IgD-negative memory B cell (primary cell): Measurements from ENCODE around the gene ZNF683. TPM values are rescaled to one million over a fixed set of nuclear protein-coding genes. Genes with fewer than 3 reads are reported as not detected.

Experiments used
- H3K27ac Mint-ChIP-seq, 3 donors: one replicate each; pipeline ENCODE4 v1.8.0; 2020 to 2022; ENCODE audit warnings: mild to moderate bottlenecking in 3 of 3, mixed read lengths in 3 of 3, moderate library complexity in 1 of 3
- H3K27me3 Mint-ChIP-seq: one replicate; pipeline ENCODE4 v1.8.0; 2021; ENCODE audit warnings: mixed read lengths
- H3K36me3 Mint-ChIP-seq: one replicate; pipeline ENCODE4 v1.8.0; 2020; ENCODE audit warnings: mild to moderate bottlenecking, mixed read lengths
- H3K4me1 Mint-ChIP-seq, 3 donors: one replicate each; pipeline ENCODE4 v1.8.0; 2020 to 2022; ENCODE audit warnings: mixed read lengths in 3 of 3, mild to moderate bottlenecking in 1 of 3
- H3K4me3 Mint-ChIP-seq, 4 donors: one replicate each; pipeline ENCODE4 v1.8.0; 2020 to 2022; ENCODE audit warnings: mild to moderate bottlenecking in 4 of 4, mixed read lengths in 4 of 4, moderate library complexity in 3 of 4
- H3K9me3 Mint-ChIP-seq, 3 donors: one replicate each; pipeline ENCODE4 v1.8.0; 2020 to 2021; ENCODE audit warnings: mixed read lengths in 3 of 3, mild to moderate bottlenecking in 1 of 3
- polyA plus RNA-seq: library from polyadenylated mRNA; unstranded; fragments of 300-500 nt; fragmentation: Illumina TruSeq; gene quantifications from one replicate; pipeline ENCODE4 v1.2.3, GENCODE V29; 2021

Gene ZNF683
- polyA plus RNA-seq, 1 donor from 2014 or later = 8.8 TPM

- H3K4me3 Mint-ChIP-seq = peak overlapping the region in 1 of 4 donors; percentile 2
- no peaks in the 10 kb centered on the region for H3K36me3 Mint-ChIP-seq
- H3K27ac Mint-ChIP-seq = peak overlapping the region in 1 of 3 donors; percentile 9
- H3K27me3 Mint-ChIP-seq = peaks cover 24% of the 10 kb centered on the region
- peaks cover 8 to 14% (median 8%) of the 10 kb centered on the region in 3 donors for H3K4me1 Mint-ChIP-seq
- no peaks in the 10 kb centered on the region for H3K9me3 Mint-ChIP-seq
Observed at GRCh38 chr1:26358411-26359384, 13.9 kb downstream of the ZNF683 start.

GRCh38 chr1:26357121-26357602, 15.4 kb downstream of the ZNF683 start:
- Mint-ChIP-seq H3K27ac (no peak overlapping the region), H3K4me3 (no peak overlapping the region), H3K36me3 (no peaks in the 10 kb centered on the region), H3K4me1 (peaks cover 3 to 13% (median 7%) of the 10 kb centered on the region in 3 donors), H3K9me3 (no peaks in the 10 kb centered on the region), H3K27me3 (peaks cover 19% of the 10 kb centered on the region)

GRCh38 chr1:26356106-26356505, 16.4 kb downstream of the ZNF683 start:
- Mint-ChIP-seq H3K9me3 (no peaks in the 10 kb centered on the region), H3K4me1 (peaks cover 0 to 9% (median 7%) of the 10 kb centered on the region in 3 donors), H3K27ac (no peak overlapping the region), H3K4me3 (no peak overlapping the region), H3K27me3 (peaks cover 13% of the 10 kb centered on the region), H3K36me3 (no peaks in the 10 kb centered on the region)

- Mint-ChIP-seq H3K36me3 (no peaks in the 10 kb centered on the region), H3K27me3 (peaks cover 2% of the 10 kb centered on the region), H3K27ac (no peak overlapping the region), H3K4me3 (no peak overlapping the region), H3K4me1 (peaks cover 0 to 5% (median 4%) of the 10 kb centered on the region in 3 donors), H3K9me3 (no peaks in the 10 kb centered on the region)
Observed at GRCh38 chr1:26354972-26355371, 17.6 kb downstream of the ZNF683 start.

GRCh38 chr1:26353976-26354820, 18.4 kb downstream of the ZNF683 start, which contains the start of gene CRYBG2:
TSS of gene CRYBG2 (minus strand) at chr1:26354130. CDS start at chr1:26346657, 7,473 bp downstream.
- Mint-ChIP-seq H3K4me1 (peaks cover 0 to 4% (median 2%) of the 10 kb centered on the region in 3 donors), H3K36me3 (no peaks in the 10 kb centered on the region), H3K27ac (no peak within 1 kb of the TSS), H3K27me3 (peaks cover 2% of the 10 kb centered on the region), H3K4me3 (no peak within 1 kb of the TSS), H3K9me3 (no peaks in the 10 kb centered on the region)

GRCh38 chr1:26353210-26353859, 19.2 kb downstream of the ZNF683 start:
- Mint-ChIP-seq H3K27ac (no peak overlapping the region), H3K27me3 (peaks cover 2% of the 10 kb centered on the region), H3K36me3 (no peaks in the 10 kb centered on the region), H3K4me1 (peaks cover 0 to 2% (median 0%) of the 10 kb centered on the region in 3 donors), H3K4me3 (no peak overlapping the region), H3K9me3 (no peaks in the 10 kb centered on the region)

- peaks cover 2% of the 10 kb centered on the region for H3K27me3 Mint-ChIP-seq
- no peak overlapping the region for H3K4me3 Mint-ChIP-seq
- no peak overlapping the region for H3K27ac Mint-ChIP-seq
- no peaks in the 10 kb centered on the region for H3K4me1 Mint-ChIP-seq
- H3K9me3 Mint-ChIP-seq = no peaks in the 10 kb centered on the region
- H3K36me3 Mint-ChIP-seq = no peaks in the 10 kb centered on the region
Observed at GRCh38 chr1:26352338-26352679, 20.2 kb downstream of the ZNF683 start.

GRCh38 chr1:26351590-26352337, 20.8 kb downstream of the ZNF683 start:
- Mint-ChIP-seq H3K9me3 (no peaks in the 10 kb centered on the region), H3K27ac (no peak overlapping the region), H3K27me3 (no peaks in the 10 kb centered on the region), H3K4me1 (no peaks in the 10 kb centered on the region), H3K36me3 (no peaks in the 10 kb centered on the region), H3K4me3 (no peak overlapping the region)

- Mint-ChIP-seq H3K4me3 (no peak overlapping the region), H3K27ac (no peak overlapping the region), H3K36me3 (no peaks in the 10 kb centered on the region), H3K9me3 (no peaks in the 10 kb centered on the region), H3K27me3 (no peaks in the 10 kb centered on the region), H3K4me1 (peaks cover 0 to 1% (median 1%) of the 10 kb centered on the region in 3 donors)
Observed at GRCh38 chr1:26350701-26351589, 21.6 kb downstream of the ZNF683 start.

GRCh38 chr1:26350343-26350700, 22.2 kb downstream of the ZNF683 start:
- Mint-ChIP-seq H3K27ac (peak overlapping the region in 1 of 3 donors; percentile 62), H3K9me3 (no peaks in the 10 kb centered on the region)

GRCh38 chr1:26349877-26350244, 22.7 kb downstream of the ZNF683 start:
- H3K9me3 Mint-ChIP-seq = no peaks in the 10 kb centered on the region
- no peaks in the 10 kb centered on the region for H3K27me3 Mint-ChIP-seq
- no peak overlapping the region for H3K4me3 Mint-ChIP-seq
- H3K4me1 Mint-ChIP-seq = peaks cover 0 to 1% (median 1%) of the 10 kb centered on the region in 3 donors
- peak overlapping the region in 1 of 3 donors; percentile 62 for H3K27ac Mint-ChIP-seq
- H3K36me3 Mint-ChIP-seq = no peaks in the 10 kb centered on the region

More at GRCh38 chr1:26350343-26350700, 22.2 kb downstream of the ZNF683 start:
- Mint-ChIP-seq H3K4me1 (peaks cover 0 to 1% (median 1%) of the 10 kb centered on the region in 3 donors), H3K4me3 (no peak overlapping the region), H3K27me3 (no peaks in the 10 kb centered on the region), H3K36me3 (no peaks in the 10 kb centered on the region)

- Mint-ChIP-seq H3K4me3 (no peak overlapping the region), H3K9me3 (no peaks in the 10 kb centered on the region), H3K36me3 (no peaks in the 10 kb centered on the region), H3K27me3 (no peaks in the 10 kb centered on the region), H3K4me1 (peaks cover 0 to 1% (median 1%) of the 10 kb centered on the region in 3 donors), H3K27ac (peak overlapping the region in 1 of 3 donors; percentile 62)
Observed at GRCh38 chr1:26349188-26349876, 23.2 kb downstream of the ZNF683 start.
